ENCODE measurements around the gene TOGARAM2.

Gene TOGARAM2

GRCh38 chr2:28981016-28981441 lies at the start of gene TOGARAM2:
Gene TOGARAM2 (plus strand): TSS chr2:28981298. CDS start chr2:28994835, 13,537 bp downstream.
- H3K27ac ChIP-seq (ENCODE audit: low read depth, low read length), result peak within 1 kb of the TSS; percentile 92
- H3K27me3 ChIP-seq (ENCODE audit: control insufficient read depth, insufficient read depth, low read length), result no peaks in the 10 kb centered on the region
- no peak within 1 kb of the TSS for H3K4me3 ChIP-seq (ENCODE audit: low read length)
- H3K4me1 ChIP-seq (ENCODE audit: control insufficient read depth, insufficient read depth, low read length), result peaks cover 34% of the 10 kb centered on the region
- H3K9ac ChIP-seq (ENCODE audit: low read length), result no peak within 1 kb of the TSS
- no peaks in the 10 kb centered on the region for H3K36me3 ChIP-seq (ENCODE audit: control insufficient read depth, insufficient read depth, low read length)

- Histone ChIP-seq H3K4me3 (ENCODE audit: low read length) (no peak overlapping the region), H3K27ac (ENCODE audit: low read depth, low read length) (no peak overlapping the region), H3K27me3 (ENCODE audit: control insufficient read depth, insufficient read depth, low read length) (no peaks in the 10 kb centered on the region), H3K4me1 (ENCODE audit: control insufficient read depth, insufficient read depth, low read length) (no peaks in the 10 kb centered on the region), H3K36me3 (ENCODE audit: control insufficient read depth, insufficient read depth, low read length) (peaks cover 9% of the 10 kb centered on the region), H3K9ac (ENCODE audit: low read length) (no peak overlapping the region)
Observed at GRCh38 chr2:28934769-28935168, 46.3 kb upstream of the TOGARAM2 start.

- Histone ChIP-seq H3K9ac (ENCODE audit: low read length) (no peak overlapping the region), H3K36me3 (ENCODE audit: control insufficient read depth, insufficient read depth, low read length) (peaks cover 26% of the 10 kb centered on the region), H3K4me1 (ENCODE audit: control insufficient read depth, insufficient read depth, low read length) (no peaks in the 10 kb centered on the region), H3K27me3 (ENCODE audit: control insufficient read depth, insufficient read depth, low read length) (no peaks in the 10 kb centered on the region), H3K4me3 (ENCODE audit: low read length) (no peak overlapping the region), H3K27ac (ENCODE audit: low read depth, low read length) (no peak overlapping the region)
Observed at GRCh38 chr2:28941008-28941407, 40.1 kb upstream of the TOGARAM2 start.

- no peak overlapping the region for H3K9ac ChIP-seq (ENCODE audit: low read length)
- H3K27ac ChIP-seq (ENCODE audit: low read depth, low read length), result no peak overlapping the region
- H3K4me1 ChIP-seq (ENCODE audit: control insufficient read depth, insufficient read depth, low read length), result no peaks in the 10 kb centered on the region
- H3K36me3 ChIP-seq (ENCODE audit: control insufficient read depth, insufficient read depth, low read length), result peaks cover 31% of the 10 kb centered on the region
- no peaks in the 10 kb centered on the region for H3K27me3 ChIP-seq (ENCODE audit: control insufficient read depth, insufficient read depth, low read length)
- no peak overlapping the region for H3K4me3 ChIP-seq (ENCODE audit: low read length)
Observed at GRCh38 chr2:28944535-28945248, 36.4 kb upstream of the TOGARAM2 start.

GRCh38 chr2:28948160-28948559 lies 32.9 kb upstream of the TOGARAM2 start:
- Histone ChIP-seq H3K36me3 (ENCODE audit: control insufficient read depth, insufficient read depth, low read length) (peaks cover 16% of the 10 kb centered on the region), H3K4me3 (ENCODE audit: low read length) (no peak overlapping the region)

GRCh38 chr2:28949190-28949589 lies 31.9 kb upstream of the TOGARAM2 start:
- Histone ChIP-seq H3K27ac (ENCODE audit: low read depth, low read length) (no peak overlapping the region), H3K27me3 (ENCODE audit: control insufficient read depth, insufficient read depth, low read length) (no peaks in the 10 kb centered on the region), H3K4me1 (ENCODE audit: control insufficient read depth, insufficient read depth, low read length) (no peaks in the 10 kb centered on the region), H3K9ac (ENCODE audit: low read length) (no peak overlapping the region), H3K4me3 (ENCODE audit: low read length) (no peak overlapping the region), H3K36me3 (ENCODE audit: control insufficient read depth, insufficient read depth, low read length) (peaks cover 9% of the 10 kb centered on the region)

More at GRCh38 chr2:28948160-28948559, 32.9 kb upstream of the TOGARAM2 start:
- Histone ChIP-seq H3K9ac (ENCODE audit: low read length) (no peak overlapping the region), H3K4me1 (ENCODE audit: control insufficient read depth, insufficient read depth, low read length) (no peaks in the 10 kb centered on the region), H3K27me3 (ENCODE audit: control insufficient read depth, insufficient read depth, low read length) (no peaks in the 10 kb centered on the region), H3K27ac (ENCODE audit: low read depth, low read length) (no peak overlapping the region)

- Histone ChIP-seq H3K27me3 (ENCODE audit: control insufficient read depth, insufficient read depth, low read length) (no peaks in the 10 kb centered on the region), H3K4me1 (ENCODE audit: control insufficient read depth, insufficient read depth, low read length) (no peaks in the 10 kb centered on the region), H3K4me3 (ENCODE audit: low read length) (no peak overlapping the region), H3K27ac (ENCODE audit: low read depth, low read length) (no peak overlapping the region), H3K9ac (ENCODE audit: low read length) (no peak overlapping the region), H3K36me3 (ENCODE audit: control insufficient read depth, insufficient read depth, low read length) (peaks cover 6% of the 10 kb centered on the region)
Observed at GRCh38 chr2:28949617-28950305, 31.3 kb upstream of the TOGARAM2 start.

GRCh38 chr2:28950941-28951630 lies 30.0 kb upstream of the TOGARAM2 start:
- Histone ChIP-seq H3K27ac (ENCODE audit: low read depth, low read length) (no peak overlapping the region), H3K9ac (ENCODE audit: low read length) (no peak overlapping the region), H3K27me3 (ENCODE audit: control insufficient read depth, insufficient read depth, low read length) (no peaks in the 10 kb centered on the region), H3K4me1 (ENCODE audit: control insufficient read depth, insufficient read depth, low read length) (no peaks in the 10 kb centered on the region), H3K36me3 (ENCODE audit: control insufficient read depth, insufficient read depth, low read length) (peaks cover 5% of the 10 kb centered on the region), H3K4me3 (ENCODE audit: low read length) (no peak overlapping the region)

GRCh38 chr2:28951910-28952835 lies 28.9 kb upstream of the TOGARAM2 start:
- H3K4me1 ChIP-seq (ENCODE audit: control insufficient read depth, insufficient read depth, low read length), result no peaks in the 10 kb centered on the region
- no peak overlapping the region for H3K27ac ChIP-seq (ENCODE audit: low read depth, low read length)
- no peaks in the 10 kb centered on the region for H3K36me3 ChIP-seq (ENCODE audit: control insufficient read depth, insufficient read depth, low read length)
- H3K9ac ChIP-seq (ENCODE audit: low read length), result no peak overlapping the region
- no peaks in the 10 kb centered on the region for H3K27me3 ChIP-seq (ENCODE audit: control insufficient read depth, insufficient read depth, low read length)
- no peak overlapping the region for H3K4me3 ChIP-seq (ENCODE audit: low read length)

- H3K9ac ChIP-seq (ENCODE audit: low read length), result no peak overlapping the region
- H3K27me3 ChIP-seq (ENCODE audit: control insufficient read depth, insufficient read depth, low read length), result no peaks in the 10 kb centered on the region
- H3K27ac ChIP-seq (ENCODE audit: low read depth, low read length), result no peak overlapping the region
- H3K4me1 ChIP-seq (ENCODE audit: control insufficient read depth, insufficient read depth, low read length), result no peaks in the 10 kb centered on the region
- H3K36me3 ChIP-seq (ENCODE audit: control insufficient read depth, insufficient read depth, low read length), result no peaks in the 10 kb centered on the region
- no peak overlapping the region for H3K4me3 ChIP-seq (ENCODE audit: low read length)
Observed at GRCh38 chr2:28952836-28953211, 28.3 kb upstream of the TOGARAM2 start.

- Histone ChIP-seq H3K9ac (ENCODE audit: low read length) (no peak overlapping the region), H3K36me3 (ENCODE audit: control insufficient read depth, insufficient read depth, low read length) (no peaks in the 10 kb centered on the region), H3K4me3 (ENCODE audit: low read length) (no peak overlapping the region), H3K27ac (ENCODE audit: low read depth, low read length) (no peak overlapping the region), H3K4me1 (ENCODE audit: control insufficient read depth, insufficient read depth, low read length) (no peaks in the 10 kb centered on the region), H3K27me3 (ENCODE audit: control insufficient read depth, insufficient read depth, low read length) (no peaks in the 10 kb centered on the region)
Observed at GRCh38 chr2:28955467-28955866, 25.6 kb upstream of the TOGARAM2 start.

GRCh38 chr2:28956415-28956826 lies 24.7 kb upstream of the TOGARAM2 start:
- Histone ChIP-seq H3K4me1 (ENCODE audit: control insufficient read depth, insufficient read depth, low read length) (no peaks in the 10 kb centered on the region), H3K4me3 (ENCODE audit: low read length) (no peak overlapping the region), H3K36me3 (ENCODE audit: control insufficient read depth, insufficient read depth, low read length) (no peaks in the 10 kb centered on the region), H3K27me3 (ENCODE audit: control insufficient read depth, insufficient read depth, low read length) (no peaks in the 10 kb centered on the region), H3K27ac (ENCODE audit: low read depth, low read length) (no peak overlapping the region), H3K9ac (ENCODE audit: low read length) (no peak overlapping the region)
